ENCODE measurements around the gene NOS3.

The NOS3 gene

DNA sequence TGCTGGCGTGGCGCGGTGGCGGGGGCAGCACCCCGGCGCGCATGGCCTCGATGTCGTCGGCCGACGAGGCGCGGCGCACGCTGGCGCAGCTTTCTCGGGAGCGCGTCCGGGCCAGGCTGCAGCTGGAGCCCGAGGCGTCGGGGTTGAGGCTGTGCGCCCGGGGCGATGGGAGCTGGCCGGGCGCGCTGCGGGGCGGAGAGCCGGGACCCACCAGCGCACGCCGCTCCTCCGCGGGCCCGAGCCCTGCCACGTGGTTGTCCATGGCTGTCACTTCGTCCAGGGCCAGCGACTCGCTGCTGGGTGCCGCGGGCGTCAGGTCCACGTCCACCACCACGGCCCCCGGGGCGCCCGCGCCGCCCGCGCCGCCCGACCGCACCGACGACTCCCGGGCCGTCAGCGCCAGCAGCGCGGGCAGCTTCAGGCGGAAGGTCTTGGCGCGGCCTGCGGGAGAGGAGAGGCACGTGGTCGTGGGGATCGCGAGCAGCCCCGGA is 32.7 kb upstream of the NOS3 start:
- H3K9ac ChIP-seq (ENCODE audit: low read depth, low read length): no peak overlapping the region
- no peaks in the 10 kb centered on the region for H3K9me3 ChIP-seq (ENCODE audit: insufficient read depth, low read length, severe bottlenecking)
- no peaks in the 10 kb centered on the region for H3K36me3 ChIP-seq (ENCODE audit: insufficient read depth, low read length)
- no peaks in the 10 kb centered on the region for H3K27me3 ChIP-seq (ENCODE audit: insufficient read depth, low read length, poor library complexity)
- H2AFZ ChIP-seq (ENCODE audit: low read depth, low read length): no peak overlapping the region
- no peak overlapping the region for H3K4me2 ChIP-seq (ENCODE audit: insufficient read depth, low read length)
- no peak overlapping the region for H3K4me3 ChIP-seq (ENCODE audit: low read depth in 1 of 2, low read length in 2 of 2)
- DNase-seq: no peak
- peaks cover 9% of the 10 kb centered on the region; the same call in 1 of the 2 replicates for H4K20me1 ChIP-seq (ENCODE audit: insufficient read depth, low read length)
- H3K79me2 ChIP-seq (ENCODE audit: insufficient read depth, low read length): no peaks in the 10 kb centered on the region
- TF ChIP-seq EZH2 (IDR thresholded peaks at IDR 0.05; ENCODE audit: borderline replicate concordance, low read depth, low read length, severe bottlenecking) (no peak), CTCF (IDR thresholded peaks at IDR 0.05; ENCODE audit: borderline replicate concordance, extremely low read depth, low read length, poor library complexity, severe bottlenecking) (no peak)
- no peak overlapping the region for H3K27ac ChIP-seq (ENCODE audit: low read length)
- no peak for ATAC-seq (ENCODE audit: insufficient read depth, low read depth)
- H3K4me1 ChIP-seq (ENCODE audit: insufficient read depth, low read length): no peaks in the 10 kb centered on the region

DNA sequence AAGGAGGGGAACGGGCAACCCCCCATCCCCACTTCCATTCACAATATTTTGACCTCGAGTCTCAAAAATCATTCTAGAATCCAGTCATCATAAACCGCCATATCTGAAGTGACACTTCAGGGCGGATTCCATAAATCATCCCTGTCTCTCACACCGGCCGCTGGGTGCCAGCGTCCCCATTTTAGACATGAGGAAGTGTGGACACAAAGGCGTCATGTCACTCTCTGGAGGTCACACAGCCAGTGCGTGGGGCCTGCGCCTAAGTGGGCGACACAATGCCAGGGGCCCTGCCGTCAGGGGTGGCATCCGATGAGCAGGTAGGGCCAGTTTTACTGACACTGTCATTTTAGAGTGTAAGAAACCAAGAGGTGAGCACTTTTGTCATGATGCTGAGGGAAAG is 32.2 kb upstream of the NOS3 start:
- H3K4me3 ChIP-seq (ENCODE audit: low read depth in 1 of 2, low read length in 2 of 2): no peak overlapping the region
- H3K79me2 ChIP-seq (ENCODE audit: insufficient read depth, low read length): no peaks in the 10 kb centered on the region
- DNase-seq (no peak), ATAC-seq (ENCODE audit: insufficient read depth, low read depth) (no peak)
- no peak for TF ChIP-seq CTCF (IDR thresholded peaks at IDR 0.05; ENCODE audit: borderline replicate concordance, extremely low read depth, low read length, poor library complexity, severe bottlenecking)
- TF ChIP-seq EZH2 (IDR thresholded peaks at IDR 0.05; ENCODE audit: borderline replicate concordance, low read depth, low read length, severe bottlenecking): no peak
- no peak overlapping the region for H3K9ac ChIP-seq (ENCODE audit: low read depth, low read length)
- H3K9me3 ChIP-seq (ENCODE audit: insufficient read depth, low read length, severe bottlenecking): no peaks in the 10 kb centered on the region
- H3K4me1 ChIP-seq (ENCODE audit: insufficient read depth, low read length): no peaks in the 10 kb centered on the region
- H4K20me1 ChIP-seq (ENCODE audit: insufficient read depth, low read length): peaks cover 9% of the 10 kb centered on the region; the same call in 1 of the 2 replicates
- no peaks in the 10 kb centered on the region for H3K36me3 ChIP-seq (ENCODE audit: insufficient read depth, low read length)
- no peak overlapping the region for H2AFZ ChIP-seq (ENCODE audit: low read depth, low read length)
- no peak overlapping the region for H3K4me2 ChIP-seq (ENCODE audit: insufficient read depth, low read length)
- H3K27me3 ChIP-seq (ENCODE audit: insufficient read depth, low read length, poor library complexity): no peaks in the 10 kb centered on the region
- no peak overlapping the region for H3K27ac ChIP-seq (ENCODE audit: low read length)

DNA sequence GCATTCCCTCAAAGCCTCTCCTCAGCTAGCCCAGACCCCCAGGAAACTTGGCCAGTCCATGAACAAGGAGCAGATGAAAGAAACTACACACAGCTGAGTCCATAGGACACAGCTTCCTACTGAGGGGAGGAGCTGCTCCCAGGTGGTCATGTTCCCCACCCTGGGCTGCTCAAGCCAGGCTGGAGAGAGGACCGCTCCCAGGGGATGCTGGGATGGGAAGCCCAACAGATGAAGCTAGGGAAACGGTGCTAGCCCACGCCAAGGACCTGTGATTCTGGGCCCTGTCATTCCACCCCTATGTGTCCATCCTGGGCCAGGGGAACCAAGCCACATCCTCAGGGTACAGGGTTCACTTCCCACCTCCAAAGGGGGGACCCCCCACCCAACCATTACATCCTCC is 31.7 kb upstream of the NOS3 start:
- no peaks in the 10 kb centered on the region for H3K4me1 ChIP-seq (ENCODE audit: insufficient read depth, low read length)
- H3K36me3 ChIP-seq (ENCODE audit: insufficient read depth, low read length): no peaks in the 10 kb centered on the region
- H3K4me3 ChIP-seq (ENCODE audit: low read depth in 1 of 2, low read length in 2 of 2): no peak overlapping the region
- peaks cover 10% of the 10 kb centered on the region for H4K20me1 ChIP-seq (ENCODE audit: insufficient read depth, low read length)
- no peak overlapping the region for H2AFZ ChIP-seq (ENCODE audit: low read depth, low read length)
- H3K27me3 ChIP-seq (ENCODE audit: insufficient read depth, low read length, poor library complexity): no peaks in the 10 kb centered on the region
- no peaks in the 10 kb centered on the region for H3K79me2 ChIP-seq (ENCODE audit: insufficient read depth, low read length)
- no peak overlapping the region for H3K27ac ChIP-seq (ENCODE audit: low read length)
- H3K9me3 ChIP-seq (ENCODE audit: insufficient read depth, low read length, severe bottlenecking): no peaks in the 10 kb centered on the region
- DNase-seq: no peak
- TF ChIP-seq EZH2 (IDR thresholded peaks at IDR 0.05; ENCODE audit: borderline replicate concordance, low read depth, low read length, severe bottlenecking) (no peak), CTCF (IDR thresholded peaks at IDR 0.05; ENCODE audit: borderline replicate concordance, extremely low read depth, low read length, poor library complexity, severe bottlenecking) (no peak)
- ATAC-seq (ENCODE audit: insufficient read depth, low read depth): no peak
- no peak overlapping the region for H3K4me2 ChIP-seq (ENCODE audit: insufficient read depth, low read length)
- no peak overlapping the region for H3K9ac ChIP-seq (ENCODE audit: low read depth, low read length)

All from DND-41 (cell line).